H9 (cell line): Measurements from ENCODE around the gene RASA2. TPM values are rescaled to one million over a fixed set of nuclear protein-coding genes. Genes with fewer than 3 reads are reported as not detected.

ENCODE experiments used
- DNase-seq: peaks from one replicate; pipeline ENCODE4 v3.0.0-alpha.2; 2017
- H2AFZ ChIP-seq: one replicate; pipeline ENCODE4 v1.6.1; 2013; ENCODE audit warnings: mild to moderate bottlenecking, low read length, control low read depth, moderate library complexity
- H2AK5ac ChIP-seq: 2 replicates; pipeline ENCODE4 v1.6.1; 2013; ENCODE audit warnings: low read length, control low read depth, mixed read lengths; ENCODE audit not compliant: insufficient read length
- H2BK120ac ChIP-seq: one replicate; pipeline ENCODE4 v1.6.1; 2013; ENCODE audit warnings: low read depth, mild to moderate bottlenecking, low read length, control low read depth, inconsistent platforms; ENCODE audit not compliant: poor library complexity, severe bottlenecking
- H2BK12ac ChIP-seq: 2 replicates; pipeline ENCODE4 v1.6.1; 2013; ENCODE audit warnings: low read length, control low read depth, mixed read lengths, low read depth; ENCODE audit not compliant: insufficient read length
- H2BK15ac ChIP-seq: 2 replicates; pipeline ENCODE4 v1.6.1; 2013; ENCODE audit warnings: low read depth, low read length, control low read depth
- H2BK20ac ChIP-seq: one replicate; pipeline ENCODE4 v1.6.1; 2013; ENCODE audit warnings: low read depth, mild to moderate bottlenecking, low read length, control low read depth, inconsistent platforms; ENCODE audit not compliant: poor library complexity, severe bottlenecking
- H2BK5ac ChIP-seq: 2 replicates; pipeline ENCODE4 v1.6.1; 2013; ENCODE audit warnings: low read length, control low read depth, mixed read lengths; ENCODE audit not compliant: insufficient read length
- H3K14ac ChIP-seq: 2 replicates; pipeline ENCODE4 v1.6.1; 2013; ENCODE audit warnings: low read length, control low read depth; ENCODE audit not compliant: insufficient read depth
- H3K18ac ChIP-seq: 2 replicates; pipeline ENCODE4 v1.6.1; 2013; ENCODE audit warnings: low read depth, mild to moderate bottlenecking, mixed read lengths, low read length, control low read depth; ENCODE audit not compliant: insufficient read length
- H3K23ac ChIP-seq: 2 replicates; pipeline ENCODE4 v1.6.1; 2013; ENCODE audit warnings: low read length, control low read depth, mixed read lengths, low read depth; ENCODE audit not compliant: insufficient read length
- H3K23me2 ChIP-seq: 2 replicates; pipeline ENCODE4 v1.6.1; 2013; ENCODE audit warnings: low read depth, mild to moderate bottlenecking, mixed read lengths, low read length, control low read depth; ENCODE audit not compliant: insufficient read length, poor library complexity, severe bottlenecking
- H3K27ac ChIP-seq: 2 replicates; pipeline ENCODE4 v1.5.1; 2013; ENCODE audit warnings: low read length, control low read depth, mixed read lengths, low read depth; ENCODE audit not compliant: insufficient read length
- H3K27me3 ChIP-seq: 2 replicates; pipeline ENCODE4 v1.6.1; 2013; ENCODE audit warnings: low read length, control low read depth, inconsistent platforms; ENCODE audit not compliant: insufficient read depth
- H3K4ac ChIP-seq: 2 replicates; pipeline ENCODE4 v1.6.1; 2013; ENCODE audit warnings: low read depth, mild to moderate bottlenecking, control low read depth, inconsistent platforms, low read length, moderate library complexity
- H3K4me1 ChIP-seq: 2 replicates; pipeline ENCODE4 v1.6.1; 2013; ENCODE audit warnings: low read length, control low read depth, inconsistent platforms; ENCODE audit not compliant: insufficient read depth
- H3K4me2 ChIP-seq: 2 replicates; pipeline ENCODE4 v1.6.1; 2013; ENCODE audit warnings: low read length, control low read depth, mixed read lengths; ENCODE audit not compliant: insufficient read length, insufficient read depth
- H3K56ac ChIP-seq: 2 replicates; pipeline ENCODE4 v1.6.1; 2013; ENCODE audit warnings: low read depth, mild to moderate bottlenecking, mixed read lengths, low read length, control low read depth; ENCODE audit not compliant: insufficient read length
- H3K79me1 ChIP-seq: 2 replicates; pipeline ENCODE4 v1.6.1; 2013; ENCODE audit warnings: low read depth, mild to moderate bottlenecking, moderate library complexity, low read length, control low read depth, inconsistent platforms; ENCODE audit not compliant: insufficient read depth, poor library complexity, severe bottlenecking
- H3K79me2 ChIP-seq: 2 replicates; pipeline ENCODE4 v1.6.1; 2013; ENCODE audit warnings: low read length, control low read depth, inconsistent platforms; ENCODE audit not compliant: insufficient read depth
- H3K9ac ChIP-seq: 2 replicates; pipeline ENCODE4 v1.6.1; 2013; ENCODE audit warnings: low read length, control low read depth, mixed read lengths; ENCODE audit not compliant: insufficient read length; ENCODE audit errors: extremely low read depth
- H3K9me3 ChIP-seq: one replicate; pipeline ENCODE4 v1.6.1; 2013; ENCODE audit warnings: low read depth, low read length, inconsistent platforms; ENCODE audit not compliant: control insufficient read depth
- H3T11ph ChIP-seq: one replicate; pipeline ENCODE4 v1.6.1; 2013; ENCODE audit warnings: mild to moderate bottlenecking, low read length, control low read depth, inconsistent platforms
- H4K20me1 ChIP-seq: one replicate; pipeline ENCODE4 v1.6.1; 2013; ENCODE audit not compliant: control insufficient read depth, insufficient read length, insufficient read depth
- H4K5ac ChIP-seq: 2 replicates; pipeline ENCODE4 v1.6.1; 2013; ENCODE audit warnings: low read depth, mild to moderate bottlenecking, mixed read lengths, low read length, control low read depth; ENCODE audit not compliant: insufficient read length
- H4K8ac ChIP-seq: replicated peaks from 2 replicates; pipeline ENCODE4 v1.6.1; 2013; ENCODE audit warnings: low read length, control low read depth, mixed read lengths, low read depth; ENCODE audit not compliant: insufficient read length
- H4K91ac ChIP-seq: 2 replicates; pipeline ENCODE4 v1.6.1; 2013; ENCODE audit warnings: low read depth, mild to moderate bottlenecking, moderate library complexity, mixed read lengths, low read length, control low read depth; ENCODE audit not compliant: insufficient read length
- H3K27ac Mint-ChIP-seq, 3 experiments: 2 replicates in 2 of 3; 3 replicates in 1 of 3; pipeline ENCODE4 v1.8.0; 2020 to 2021; ENCODE audit warnings: mixed read lengths in 3 of 3, mild to moderate bottlenecking in 1 of 3, moderate library complexity in 1 of 3
- H3K27me3 Mint-ChIP-seq: 2 replicates; pipeline ENCODE4 v1.8.0; 2021; ENCODE audit warnings: low read depth, mild to moderate bottlenecking, moderate library complexity, mixed read lengths
- H3K36me3 Mint-ChIP-seq, 3 experiments: 2 replicates in 2 of 3; 3 replicates in 1 of 3; pipeline ENCODE4 v1.8.0; 2020 to 2021; ENCODE audit warnings: low read depth in 3 of 3, mixed read lengths in 3 of 3; ENCODE audit not compliant: insufficient read depth in 1 of 3
- H3K4me1 Mint-ChIP-seq, 2 experiments: 2 replicates each; pipeline ENCODE4 v1.8.0; 2020; ENCODE audit warnings: mixed read lengths in 2 of 2
- H3K4me3 Mint-ChIP-seq, 2 experiments: 2 replicates in 1 of 2; 3 replicates in 1 of 2; pipeline ENCODE4 v1.8.0; 2020 to 2021; ENCODE audit warnings: mild to moderate bottlenecking in 2 of 2, mixed read lengths in 2 of 2, moderate library complexity in 1 of 2
- H3K9me3 Mint-ChIP-seq, 2 experiments: 2 replicates in 1 of 2; 3 replicates in 1 of 2; pipeline ENCODE4 v1.8.0; 2020; ENCODE audit warnings: mild to moderate bottlenecking in 2 of 2, mixed read lengths in 2 of 2, moderate library complexity in 1 of 2
- WGBS: extraction: QIAGEN DNeasy Blood & Tissue Kit; methylation state at CpG from one replicate; pipeline ENCODE4 v1.1.7; 2013; ENCODE audit warnings: missing lambda C conversion rate, low lambda C conversion rate, mixed read lengths; ENCODE audit not compliant: insufficient read length; ENCODE audit errors: extremely low coverage; 5-methylcytosine and 5-hydroxymethylcytosine counted together
- total RNA-seq: library from RNA; stranded (reverse); gene quantifications from 2 replicates; pipeline ENCODE4 v1.2.1, GENCODE V29; 2021
- TF ChIP-seq, protein P1 (sequence below): fragments of 200-600 bp; sonication (generic); conservative IDR thresholded peaks from 3 replicates; pipeline ENCODE4 v1.8.0; 2021; ENCODE audit warnings: antibody characterized with exemption, mild to moderate bottlenecking

RASA2 gene
- total RNA-seq, 1 experiment from 2014 or later, result 24.4 TPM

DNA sequence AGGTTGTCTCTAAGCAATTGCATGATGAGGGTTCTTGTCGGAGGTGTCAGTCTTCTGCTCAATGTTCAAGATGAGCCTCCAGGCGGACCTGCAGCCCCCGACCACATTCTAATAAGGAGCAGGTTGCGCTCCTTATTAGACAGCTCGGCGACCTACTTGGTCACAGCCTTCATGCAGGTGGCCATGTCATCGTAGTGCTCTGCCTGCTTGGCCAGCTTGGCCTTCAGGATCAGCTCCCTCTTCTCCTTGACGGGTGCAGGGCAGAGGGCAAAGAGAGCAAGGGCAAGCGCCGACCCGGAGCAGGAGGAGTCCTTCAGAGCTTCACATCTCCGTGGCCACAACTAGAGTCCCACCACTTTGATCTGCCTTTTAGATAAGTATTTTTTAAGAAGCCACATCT, 113.5 kb downstream of the RASA2 start:
- H2BK15ac ChIP-seq, result no peak overlapping the region
- Mint-ChIP-seq H3K4me1 (no peaks in the 10 kb centered on the region; a peak in 1 of 4 replicates), H3K36me3 (peaks cover 20 to 29% (median 21%) of the 10 kb centered on the region in 3 experiments), H3K27me3 (no peaks in the 10 kb centered on the region), H3K9me3 (peaks cover 12 to 17% of the 10 kb centered on the region in 2 experiments; a peak in 4 of 5 replicates), H3K4me3 (no peak overlapping the region), H3K27ac (no peak overlapping the region)
- H4K91ac ChIP-seq, result no peak overlapping the region
- H4K20me1 ChIP-seq, result no peaks in the 10 kb centered on the region
- H3K9me3 ChIP-seq, result no peaks in the 10 kb centered on the region
- H3K27me3 ChIP-seq, result no peaks in the 10 kb centered on the region
- H3K9ac ChIP-seq, result no peak overlapping the region
- no peak overlapping the region for H2BK20ac ChIP-seq
- no peak overlapping the region for H3K4me2 ChIP-seq
- no peaks in the 10 kb centered on the region for H3K23me2 ChIP-seq
- H2BK120ac ChIP-seq, result no peak overlapping the region
- H4K5ac ChIP-seq, result no peak overlapping the region
- no peak overlapping the region for H2BK12ac ChIP-seq
- H3K27ac ChIP-seq, result no peak overlapping the region
- no peak overlapping the region for H4K8ac ChIP-seq
- H2AFZ ChIP-seq, result no peak overlapping the region
- H3K4me1 ChIP-seq, result no peaks in the 10 kb centered on the region
- no peaks in the 10 kb centered on the region for H3K79me1 ChIP-seq
- no peak overlapping the region for H3K56ac ChIP-seq
- H3K18ac ChIP-seq, result no peak overlapping the region
- no peak overlapping the region for H3T11ph ChIP-seq
- TF ChIP-seq, protein P1, sequence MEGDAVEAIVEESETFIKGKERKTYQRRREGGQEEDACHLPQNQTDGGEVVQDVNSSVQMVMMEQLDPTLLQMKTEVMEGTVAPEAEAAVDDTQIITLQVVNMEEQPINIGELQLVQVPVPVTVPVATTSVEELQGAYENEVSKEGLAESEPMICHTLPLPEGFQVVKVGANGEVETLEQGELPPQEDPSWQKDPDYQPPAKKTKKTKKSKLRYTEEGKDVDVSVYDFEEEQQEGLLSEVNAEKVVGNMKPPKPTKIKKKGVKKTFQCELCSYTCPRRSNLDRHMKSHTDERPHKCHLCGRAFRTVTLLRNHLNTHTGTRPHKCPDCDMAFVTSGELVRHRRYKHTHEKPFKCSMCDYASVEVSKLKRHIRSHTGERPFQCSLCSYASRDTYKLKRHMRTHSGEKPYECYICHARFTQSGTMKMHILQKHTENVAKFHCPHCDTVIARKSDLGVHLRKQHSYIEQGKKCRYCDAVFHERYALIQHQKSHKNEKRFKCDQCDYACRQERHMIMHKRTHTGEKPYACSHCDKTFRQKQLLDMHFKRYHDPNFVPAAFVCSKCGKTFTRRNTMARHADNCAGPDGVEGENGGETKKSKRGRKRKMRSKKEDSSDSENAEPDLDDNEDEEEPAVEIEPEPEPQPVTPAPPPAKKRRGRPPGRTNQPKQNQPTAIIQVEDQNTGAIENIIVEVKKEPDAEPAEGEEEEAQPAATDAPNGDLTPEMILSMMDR, result no peak
- no peaks in the 10 kb centered on the region for H3K79me2 ChIP-seq
- no peak overlapping the region for H2AK5ac ChIP-seq
- no peak overlapping the region for H3K4ac ChIP-seq
- no peak for DNase-seq
- WGBS, result no CpG with 5 or more reads among the region's 12 CpGs
- no peak overlapping the region for H3K14ac ChIP-seq
- H2BK5ac ChIP-seq, result no peak overlapping the region
- no peak overlapping the region for H3K23ac ChIP-seq
